AG10803 (cell line): Measurements from ENCODE around the gene GRID1.
"Not testable (repeated sequence)": the region's sequence is repeated elsewhere in the genome, so short reads cannot be mapped to it uniquely, and the experiment has no call there.

Source experiments
- DNase-seq: peaks from one replicate; pipeline ENCODE4 v3.0.0; 2010; ENCODE audit warnings: low read depth
- H3K4me3 ChIP-seq: 2 replicates; pipeline ENCODE4 v1.5.1; 2011; ENCODE audit warnings: mild to moderate bottlenecking, low read length, control low read depth
- CTCF ChIP-seq: conservative IDR thresholded peaks from 2 replicates; pipeline ENCODE4 v1.5.1; 2011; ENCODE audit warnings: mild to moderate bottlenecking, low read length, control low read depth, inconsistent platforms

Gene GRID1

GRCh38 chr10:86391986-86392722, 25.6 kb upstream of the GRID1 start:
- H3K4me3 ChIP-seq, result no peak overlapping the region
- TF ChIP-seq CTCF, result no peak
- no peak for DNase-seq

DNA sequence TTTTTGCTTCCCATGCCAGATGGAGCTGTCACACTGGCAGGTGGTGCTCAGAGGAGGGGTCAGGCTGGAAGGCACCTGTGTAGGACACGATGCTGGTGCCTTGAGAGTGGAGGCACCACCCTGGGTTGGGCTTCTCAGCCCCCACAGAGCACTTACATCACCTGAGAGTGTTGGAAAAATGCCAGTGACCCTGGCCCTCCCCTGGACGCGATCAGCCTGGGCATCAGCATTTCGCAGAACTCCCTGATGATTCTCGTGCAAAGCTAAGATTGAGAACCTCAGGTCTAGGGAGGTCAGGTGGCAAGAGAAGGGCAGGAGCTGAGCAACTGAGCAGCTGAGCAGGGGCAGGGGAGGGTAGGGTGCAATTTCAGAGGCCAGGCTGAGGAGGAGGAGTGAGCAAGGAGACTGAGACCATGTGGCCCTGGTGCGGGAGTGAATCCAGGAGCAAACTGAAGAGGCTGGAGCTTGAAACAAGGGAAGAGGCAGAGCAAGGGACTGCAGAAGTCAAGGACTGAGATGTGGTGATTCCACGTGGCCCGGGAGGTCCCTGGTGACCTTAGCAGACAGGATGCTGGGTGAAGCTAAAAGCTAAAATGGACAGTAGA, 24.7 kb upstream of the GRID1 start:
- no peak overlapping the region for H3K4me3 ChIP-seq
- TF ChIP-seq CTCF, result no peak
- DNase-seq, result no peak

DNA sequence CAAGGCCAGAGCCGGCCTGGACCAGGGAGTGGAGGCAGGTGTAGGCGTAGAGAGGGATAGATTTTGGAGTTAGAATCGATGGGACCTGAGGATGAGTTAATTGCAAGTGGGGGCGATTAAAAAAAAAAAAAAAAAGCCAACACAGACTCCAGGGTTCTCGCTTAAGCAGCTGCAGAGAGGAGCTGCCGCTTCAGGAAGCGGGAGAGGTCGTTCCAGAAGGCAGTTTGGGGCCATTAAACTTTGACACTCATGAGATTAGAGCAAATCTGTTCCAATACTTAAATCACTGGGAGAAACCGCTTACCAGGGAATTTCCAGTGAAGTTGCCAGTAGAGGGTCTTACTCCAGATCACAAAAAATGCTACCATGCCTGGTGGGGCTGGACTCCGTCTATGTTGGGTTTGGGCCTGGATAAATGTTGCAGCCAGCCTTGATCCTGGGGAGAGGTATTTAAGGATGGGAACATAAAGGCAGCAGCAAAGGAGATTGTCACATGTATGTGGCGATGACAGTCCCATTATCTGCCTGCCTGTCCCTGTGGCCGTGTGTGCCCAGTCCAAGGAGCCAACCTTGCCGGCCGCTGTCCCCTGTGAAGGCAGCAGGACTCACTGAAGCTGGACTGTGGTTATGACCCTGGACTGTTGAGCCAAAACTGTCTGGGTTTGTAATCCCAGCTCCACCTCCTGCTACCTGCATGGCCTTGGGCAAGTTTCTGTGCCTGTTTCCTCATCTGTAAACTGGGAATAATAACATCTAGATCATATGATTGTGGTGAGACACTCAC, 23.9 kb upstream of the GRID1 start:
- H3K4me3 ChIP-seq, result no peak overlapping the region
- no peak for TF ChIP-seq CTCF
- DNase-seq, result no peak

DNA sequence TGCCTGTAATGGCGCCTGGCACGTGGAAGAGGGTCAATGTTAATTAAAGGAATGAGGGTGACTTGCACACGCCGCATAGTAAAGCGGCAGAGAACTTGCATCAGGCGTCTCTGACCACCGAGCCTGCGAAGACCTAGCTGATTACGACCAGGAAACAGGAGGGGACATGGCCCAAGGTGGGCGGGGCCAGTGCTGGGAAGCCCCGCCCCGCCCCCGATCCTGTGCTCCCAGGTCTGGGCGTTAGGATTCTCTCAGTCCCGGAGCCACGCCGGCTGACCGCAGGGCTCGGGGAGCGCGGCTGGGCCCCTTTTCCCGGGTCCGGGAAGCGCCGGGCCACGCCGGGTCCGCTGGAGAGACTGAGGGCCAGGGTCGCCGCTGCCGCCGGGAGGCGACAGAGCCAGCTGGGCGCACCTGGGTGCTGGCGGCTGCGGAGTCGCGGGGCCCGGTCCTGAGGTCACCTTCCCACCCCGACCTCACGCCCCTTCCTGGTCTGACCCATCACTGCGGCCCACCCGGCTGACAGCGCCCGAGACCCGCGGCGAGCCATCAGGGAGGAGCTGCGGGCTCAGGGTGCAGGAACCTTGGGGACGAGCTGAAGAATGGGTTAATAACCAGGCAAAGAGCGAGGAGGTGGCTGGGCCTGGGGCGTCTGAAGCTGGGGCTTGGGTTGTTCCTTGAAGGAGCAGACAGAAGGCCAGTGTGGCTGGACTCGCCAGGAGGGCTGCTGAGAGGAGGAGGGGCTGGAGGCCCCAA, 23.0 kb upstream of the GRID1 start:
- H3K4me3 ChIP-seq, result no peak overlapping the region
- DNase-seq, result no peak
- TF ChIP-seq CTCF, result no peak

- not testable (repeated sequence) for DNase-seq, H3K4me3 ChIP-seq
These were observed 22.5 kb upstream of the GRID1 start for GRCh38 chr10:86389109-86389440.

DNA sequence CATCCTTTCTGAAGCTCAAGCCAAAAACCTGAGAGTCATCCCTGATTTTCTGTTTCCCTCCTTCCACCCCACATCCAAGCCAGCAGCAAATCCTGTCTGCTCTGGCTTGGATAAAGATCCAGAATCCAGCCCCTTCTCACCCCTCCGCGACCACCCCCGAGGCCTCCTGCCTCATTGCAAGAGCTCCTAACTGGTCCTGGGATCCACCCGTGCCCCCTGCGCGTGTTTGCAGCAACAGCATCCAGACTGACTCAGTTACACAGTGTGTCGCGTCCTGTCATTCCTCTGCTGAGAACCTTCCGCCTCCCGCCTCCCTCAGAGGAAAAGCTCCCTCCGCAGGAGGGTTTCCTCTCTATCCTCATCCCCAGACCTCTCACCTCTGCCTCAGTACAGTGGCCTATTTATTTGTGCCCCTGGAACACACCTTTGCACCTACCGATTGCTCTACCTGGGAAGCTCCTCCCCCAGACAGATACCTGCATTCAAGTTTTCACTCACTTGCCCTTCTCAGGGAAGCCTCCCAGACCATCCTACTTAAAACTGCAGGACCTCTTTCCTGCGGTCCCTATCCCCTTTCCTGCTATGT, 21.6 kb upstream of the GRID1 start:
- TF ChIP-seq CTCF, result no peak

More for the DNA sequence above, 21.6 kb upstream of the GRID1 start:
- no peak overlapping the region for H3K4me3 ChIP-seq
- DNase-seq, result no peak
